GM23338 (cell line): ENCODE data around the gene ARID4A.

Experiments
- EZH2 ChIP-seq: fragments of 200-600 bp; sonication (generic); IDR thresholded peaks from one replicate; pipeline ENCODE4 v1.8.0; 2017; ENCODE audit warnings: antibody characterized with exemption, mild to moderate bottlenecking, low read depth; ENCODE audit not compliant: unreplicated experiment
- TF ChIP-seq, protein P1 (sequence below), 2 experiments: fragments of 200-600 bp in 1 of 2; sonication (generic) in 1 of 2; conservative IDR thresholded peaks; 2 replicates each; pipeline versions ENCODE4 v1.5.1 to v1.6.1; 2016 to 2017; ENCODE audit warnings: antibody characterized with exemption in 2 of 2, low read depth in 2 of 2, mild to moderate bottlenecking in 2 of 2, moderate library complexity in 1 of 2

DNA sequence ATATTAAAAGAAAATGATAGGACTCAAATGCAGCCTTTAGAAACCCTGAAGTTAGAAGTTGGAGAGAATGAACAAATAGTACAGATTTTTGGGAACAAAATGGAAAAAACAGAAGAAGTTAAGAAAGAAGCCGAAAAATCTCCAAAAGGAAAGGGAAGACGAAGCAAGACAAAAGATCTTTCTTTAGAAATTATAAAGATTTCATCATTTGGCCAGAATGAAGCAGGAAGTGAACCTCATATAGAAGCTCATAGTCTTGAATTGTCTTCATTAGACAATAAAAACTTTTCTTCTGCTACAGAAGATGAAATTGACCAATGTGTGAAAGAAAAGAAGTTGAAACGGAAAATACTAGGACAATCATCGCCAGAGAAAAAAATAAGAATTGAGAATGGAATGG lies 66.0 kb downstream of the ARID4A start:
- TF ChIP-seq, protein P1, sequence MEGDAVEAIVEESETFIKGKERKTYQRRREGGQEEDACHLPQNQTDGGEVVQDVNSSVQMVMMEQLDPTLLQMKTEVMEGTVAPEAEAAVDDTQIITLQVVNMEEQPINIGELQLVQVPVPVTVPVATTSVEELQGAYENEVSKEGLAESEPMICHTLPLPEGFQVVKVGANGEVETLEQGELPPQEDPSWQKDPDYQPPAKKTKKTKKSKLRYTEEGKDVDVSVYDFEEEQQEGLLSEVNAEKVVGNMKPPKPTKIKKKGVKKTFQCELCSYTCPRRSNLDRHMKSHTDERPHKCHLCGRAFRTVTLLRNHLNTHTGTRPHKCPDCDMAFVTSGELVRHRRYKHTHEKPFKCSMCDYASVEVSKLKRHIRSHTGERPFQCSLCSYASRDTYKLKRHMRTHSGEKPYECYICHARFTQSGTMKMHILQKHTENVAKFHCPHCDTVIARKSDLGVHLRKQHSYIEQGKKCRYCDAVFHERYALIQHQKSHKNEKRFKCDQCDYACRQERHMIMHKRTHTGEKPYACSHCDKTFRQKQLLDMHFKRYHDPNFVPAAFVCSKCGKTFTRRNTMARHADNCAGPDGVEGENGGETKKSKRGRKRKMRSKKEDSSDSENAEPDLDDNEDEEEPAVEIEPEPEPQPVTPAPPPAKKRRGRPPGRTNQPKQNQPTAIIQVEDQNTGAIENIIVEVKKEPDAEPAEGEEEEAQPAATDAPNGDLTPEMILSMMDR (conservative IDR thresholded peaks at IDR 0.05; ENCODE audit: low read depth in 2 of 2): no peak
- no peak for TF ChIP-seq EZH2
